NT2/D1 (cell line): ENCODE results near the gene LGALS12.

Experiments
- YY1 ChIP-seq: IDR thresholded peaks from 2 replicates; pipeline ENCODE4 v1.6.1; 2011; ENCODE audit not compliant: insufficient read length, insufficient read depth
- ZNF274 ChIP-seq: IDR thresholded peaks from 2 replicates; pipeline ENCODE4 v1.6.1; 2011; ENCODE audit warnings: mild to moderate bottlenecking, low read depth, low read length

DNA sequence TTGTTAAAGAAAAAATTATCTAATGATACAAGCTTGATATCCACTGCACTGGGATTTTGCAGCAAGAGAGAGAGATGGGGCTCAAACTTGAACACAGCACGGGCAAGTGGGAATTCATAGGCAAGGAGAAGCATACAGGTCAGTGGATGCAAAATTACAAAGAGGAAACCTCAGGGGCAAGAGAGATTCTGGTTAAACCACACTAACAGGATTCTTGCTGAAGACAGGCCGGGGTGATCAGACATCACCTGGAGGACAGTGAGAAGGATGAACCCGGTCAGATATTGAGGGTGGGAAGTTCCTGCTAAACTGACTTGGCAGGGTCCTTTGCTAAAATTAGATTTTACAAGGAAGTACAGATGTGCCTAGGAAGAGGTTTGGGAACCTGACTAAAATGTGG, 28.2 kb downstream of the LGALS12 start:
- TF ChIP-seq YY1 (no peak), ZNF274 (no peak)
